LNCaP clone FGC (cell line): Measurements from ENCODE around the gene ARPC5.

Experiments
- DNase-seq: peaks from one replicate; pipeline ENCODE4 v3.0.0-alpha.2; 2011; ENCODE audit warnings: low read depth
- H3K4me3 ChIP-seq: 2 replicates; pipeline ENCODE4 v1.5.1; 2011; ENCODE audit warnings: mild to moderate bottlenecking, low read depth, low read length, control low read depth
- CTCF ChIP-seq: IDR thresholded peaks from 2 replicates; pipeline ENCODE4 v1.5.1; 2012; ENCODE audit warnings: mild to moderate bottlenecking; ENCODE audit not compliant: control insufficient read depth, insufficient read depth; ENCODE audit errors: extremely low read depth

The ARPC5 gene

DNA sequence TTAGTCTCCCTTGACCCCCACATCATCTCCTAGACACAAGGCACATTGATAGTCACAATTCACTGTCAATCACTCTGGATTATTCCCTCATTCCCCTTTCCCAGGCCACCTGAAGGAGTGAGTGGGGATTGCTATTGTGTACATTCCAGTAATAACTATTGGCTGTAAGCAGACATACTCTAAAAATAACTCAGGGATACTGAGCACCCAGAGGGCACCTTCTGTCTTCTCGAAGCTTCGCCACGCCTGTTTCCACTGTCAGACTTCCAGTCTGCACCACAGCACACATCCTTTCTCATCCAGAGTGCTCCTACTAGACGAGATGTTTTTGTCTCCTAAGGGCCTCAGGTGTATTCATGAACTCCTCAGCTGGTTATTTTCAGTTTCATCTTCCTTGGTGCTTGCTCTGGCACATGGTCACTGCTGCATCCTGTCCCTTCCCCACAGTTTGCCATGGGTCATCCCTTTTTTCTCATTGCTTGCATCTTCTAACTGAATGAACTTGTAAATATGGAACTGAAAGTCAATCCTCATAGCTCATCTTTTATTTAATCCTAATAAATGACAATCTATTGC is 18.4 kb upstream of the ARPC5 start:
- TF ChIP-seq CTCF: no peak
- H3K4me3 ChIP-seq: no peak overlapping the region
- no peak for DNase-seq

DNA sequence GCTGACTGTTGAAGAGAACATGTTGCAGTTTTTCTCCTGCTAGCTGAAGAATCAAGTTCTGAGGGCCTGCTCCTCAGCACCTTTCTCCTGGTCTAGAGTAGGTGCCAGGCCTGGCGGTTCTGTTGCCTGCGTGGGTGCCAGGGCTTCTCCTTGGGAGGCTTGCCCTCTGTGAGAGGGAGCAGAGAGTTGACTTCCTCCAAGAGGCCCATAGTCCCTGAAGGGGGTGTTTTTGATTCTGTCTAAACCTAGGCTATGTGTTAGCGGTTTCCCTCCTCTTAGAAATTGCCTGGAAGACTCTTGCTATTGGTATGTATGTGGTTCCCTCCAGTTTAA is 17.8 kb upstream of the ARPC5 start:
- TF ChIP-seq CTCF: no peak
- H3K4me3 ChIP-seq: no peak overlapping the region
- DNase-seq: no peak

- no peak within 1 kb of the TSS for H3K4me3 ChIP-seq
- no peak for TF ChIP-seq CTCF
- no peak for DNase-seq
Measured at GRCh38 chr1:183652547-183653461, 17.2 kb upstream of the ARPC5 start, which contains the start of gene APOBEC4. TSS of gene APOBEC4 (minus strand) at chr1:183653316. CDS start at chr1:183648781, 4,535 bp downstream.

GRCh38 chr1:183652107-183652506 is 16.5 kb upstream of the ARPC5 start:
- H3K4me3 ChIP-seq: no peak overlapping the region
- no peak for TF ChIP-seq CTCF
- no peak for DNase-seq

DNA sequence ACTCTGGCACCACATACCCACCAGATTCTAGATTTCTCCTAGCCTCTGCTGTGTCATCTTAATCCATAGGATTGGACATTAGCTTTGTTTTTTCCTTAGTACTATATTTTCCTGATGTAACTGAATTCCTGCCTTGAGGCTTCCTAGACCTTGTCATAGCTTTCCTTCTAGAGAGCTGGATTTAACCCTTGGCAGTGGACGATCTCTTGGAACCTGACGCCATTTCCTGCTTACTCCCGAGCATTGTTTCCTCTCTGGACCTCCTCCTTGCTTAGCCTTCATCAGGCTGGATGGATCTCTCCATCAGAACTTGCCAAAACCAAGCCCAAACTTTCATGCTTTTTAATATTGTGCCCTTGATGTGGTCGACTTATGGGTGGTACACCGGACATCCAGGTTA is 16.0 kb upstream of the ARPC5 start:
- DNase-seq: no peak
- no peak overlapping the region for H3K4me3 ChIP-seq
- TF ChIP-seq CTCF: no peak

GRCh38 chr1:183648042-183648441 is 12.5 kb upstream of the ARPC5 start:
- TF ChIP-seq CTCF: no peak
- no peak overlapping the region for H3K4me3 ChIP-seq
- DNase-seq: no peak

- DNase-seq: no peak
- no peak overlapping the region for H3K4me3 ChIP-seq
- TF ChIP-seq CTCF: no peak
Measured at GRCh38 chr1:183646776-183647175, 11.2 kb upstream of the ARPC5 start.
